BLaER1 treated with 17β-estradiol and CSF1 and Interleukin-3, amounts not matched to agents 10 nM and 100 nM (cell line): ENCODE data around the gene ADAM12.

Source experiments
- H3K27ac ChIP-seq, 11 experiments: shearing (Covaris generic); formaldehyde crosslinking; 2 replicates each; pipeline ENCODE4 v1.8.1; 2022
- H3K27me3 ChIP-seq, 11 experiments: shearing (Covaris generic); formaldehyde crosslinking; 2 replicates each; pipeline ENCODE4 v1.8.1; 2022
- H3K36me3 ChIP-seq, 11 experiments: shearing (Covaris generic); formaldehyde crosslinking; 2 replicates each; pipeline ENCODE4 v1.8.1; 2022
- H3K4me1 ChIP-seq, 10 experiments: shearing (Covaris generic); formaldehyde crosslinking; 2 replicates each; pipeline ENCODE4 v1.8.1; 2022
- H3K4me2 ChIP-seq, 11 experiments: shearing (Covaris generic); formaldehyde crosslinking; 2 replicates each; pipeline ENCODE4 v1.8.1; 2022
- H3K4me3 ChIP-seq, 10 experiments: shearing (Covaris generic); formaldehyde crosslinking; 2 replicates each; pipeline ENCODE4 v1.8.1; 2022
- H3K9ac ChIP-seq, 11 experiments: shearing (Covaris generic); formaldehyde crosslinking; 2 replicates each; pipeline ENCODE4 v1.8.1; 2022
- H3K9me3 ChIP-seq, 11 experiments: shearing (Covaris generic); formaldehyde crosslinking; replicated peaks in 1 of 11; 2 replicates each; pipeline ENCODE4 v1.8.1; 2022
- H4K20me1 ChIP-seq, 11 experiments: shearing (Covaris generic); formaldehyde crosslinking; 2 replicates each; pipeline ENCODE4 v1.8.1; 2022
- Cebpa-rat ChIP-seq, 11 experiments: shearing (Covaris generic); IDR thresholded peaks; 2 replicates each; pipeline ENCODE4 v1.8.1; 2022

ADAM12 gene

GRCh38 chr10:126408953-126409641 lies 20.8 kb upstream of the ADAM12 start:
- Histone ChIP-seq H4K20me1 (no peaks in the 10 kb centered on the region), H3K4me1 (no peaks in the 10 kb centered on the region)

GRCh38 chr10:126407831-126408230 lies 19.6 kb upstream of the ADAM12 start:
- Histone ChIP-seq H3K27ac (no peak overlapping the region), H3K4me2 (no peak overlapping the region), H4K20me1 (no peaks in the 10 kb centered on the region), H3K9me3 (no peaks in the 10 kb centered on the region), H3K9ac (no peak overlapping the region), H3K4me3 (no peak overlapping the region), H3K36me3 (no peaks in the 10 kb centered on the region), H3K4me1 (no peaks in the 10 kb centered on the region), H3K27me3 (peaks cover 0 to 6% (median 0%) of the 10 kb centered on the region in 11 experiments; a peak in 3 of 22 replicates)
- TF ChIP-seq Cebpa-rat (IDR thresholded peaks at IDR 0.05), result no peak

More at GRCh38 chr10:126408953-126409641, 20.8 kb upstream of the ADAM12 start:
- Histone ChIP-seq H3K4me2 (no peak overlapping the region), H3K9me3 (no peaks in the 10 kb centered on the region), H3K9ac (no peak overlapping the region), H3K36me3 (no peaks in the 10 kb centered on the region), H3K4me3 (no peak overlapping the region), H3K27me3 (peaks cover 0 to 6% (median 0%) of the 10 kb centered on the region in 11 experiments; a peak in 3 of 22 replicates), H3K27ac (no peak overlapping the region)
- TF ChIP-seq Cebpa-rat (IDR thresholded peaks at IDR 0.05), result no peak

- Histone ChIP-seq H3K27me3 (peaks cover 0 to 6% (median 0%) of the 10 kb centered on the region in 11 experiments; a peak in 3 of 22 replicates), H3K9me3 (no peaks in the 10 kb centered on the region), H3K36me3 (no peaks in the 10 kb centered on the region), H3K27ac (no peak overlapping the region), H4K20me1 (no peaks in the 10 kb centered on the region), H3K9ac (no peak overlapping the region), H3K4me1 (no peaks in the 10 kb centered on the region), H3K4me2 (no peak overlapping the region), H3K4me3 (no peak overlapping the region)
- TF ChIP-seq Cebpa-rat (IDR thresholded peaks at IDR 0.05), result no peak
Measured at GRCh38 chr10:126405239-126405775, 17.0 kb upstream of the ADAM12 start.

- Histone ChIP-seq H3K4me3 (no peak overlapping the region), H3K9ac (no peak overlapping the region), H3K4me1 (no peaks in the 10 kb centered on the region), H3K4me2 (no peak overlapping the region), H3K27me3 (no peaks in the 10 kb centered on the region), H3K27ac (no peak overlapping the region), H3K36me3 (no peaks in the 10 kb centered on the region), H4K20me1 (no peaks in the 10 kb centered on the region), H3K9me3 (no peaks in the 10 kb centered on the region)
- TF ChIP-seq Cebpa-rat (IDR thresholded peaks at IDR 0.05), result no peak
Measured at GRCh38 chr10:126402721-126403695, 14.7 kb upstream of the ADAM12 start.

GRCh38 chr10:126400641-126401040 lies 12.4 kb upstream of the ADAM12 start:
- Histone ChIP-seq H3K9ac (no peak overlapping the region), H3K27me3 (no peaks in the 10 kb centered on the region), H3K4me2 (no peak overlapping the region), H3K27ac (no peak overlapping the region), H4K20me1 (no peaks in the 10 kb centered on the region), H3K36me3 (no peaks in the 10 kb centered on the region), H3K9me3 (0 out of 22 replicates have a peak, but pooled peaks cover 0 to 6% (median 0%) of the 10 kb centered on the region in 11 experiments), H3K4me1 (no peaks in the 10 kb centered on the region), H3K4me3 (no peak overlapping the region)
- no peak for TF ChIP-seq Cebpa-rat (IDR thresholded peaks at IDR 0.05)

GRCh38 chr10:126398924-126399323 lies 10.6 kb upstream of the ADAM12 start:
- H3K27ac ChIP-seq, result no peak overlapping the region
- no peaks in the 10 kb centered on the region for H3K4me1 ChIP-seq
- TF ChIP-seq Cebpa-rat (IDR thresholded peaks at IDR 0.05), result no peak

GRCh38 chr10:126398383-126398743 lies 10.1 kb upstream of the ADAM12 start:
- no peak overlapping the region for H3K9ac ChIP-seq
- H3K36me3 ChIP-seq, result no peaks in the 10 kb centered on the region
- no peak overlapping the region for H3K4me3 ChIP-seq
- no peaks in the 10 kb centered on the region for H4K20me1 ChIP-seq
- peaks cover 0 to 10% (median 4%) of the 10 kb centered on the region in 11 experiments; a peak in 6 of 22 replicates for H3K9me3 ChIP-seq
- no peak overlapping the region for H3K4me2 ChIP-seq
- H3K27ac ChIP-seq, result no peak overlapping the region
- peaks cover 0 to 5% (median 0%) of the 10 kb centered on the region in 11 experiments; a peak in 2 of 22 replicates for H3K27me3 ChIP-seq
- no peaks in the 10 kb centered on the region for H3K4me1 ChIP-seq
- TF ChIP-seq Cebpa-rat (IDR thresholded peaks at IDR 0.05), result no peak

More at GRCh38 chr10:126398924-126399323, 10.6 kb upstream of the ADAM12 start:
- Histone ChIP-seq H3K4me2 (no peak overlapping the region), H3K36me3 (no peaks in the 10 kb centered on the region), H3K9ac (no peak overlapping the region), H3K9me3 (peaks cover 0 to 10% (median 0%) of the 10 kb centered on the region in 11 experiments; a peak in 1 of 22 replicates), H4K20me1 (no peaks in the 10 kb centered on the region), H3K27me3 (peaks cover 0 to 5% (median 0%) of the 10 kb centered on the region in 11 experiments; a peak in 2 of 22 replicates), H3K4me3 (no peak overlapping the region)

- H3K27ac ChIP-seq, result no peak overlapping the region
- H4K20me1 ChIP-seq, result no peaks in the 10 kb centered on the region
Measured at GRCh38 chr10:126397640-126398382, 9.5 kb upstream of the ADAM12 start.

More at GRCh38 chr10:126397640-126398382, 9.5 kb upstream of the ADAM12 start:
- H3K4me1 ChIP-seq, result no peaks in the 10 kb centered on the region
- H3K4me3 ChIP-seq, result no peak overlapping the region
- no peak for TF ChIP-seq Cebpa-rat (IDR thresholded peaks at IDR 0.05)
- no peaks in the 10 kb centered on the region for H3K36me3 ChIP-seq
- peaks cover 0 to 5% (median 0%) of the 10 kb centered on the region in 11 experiments; a peak in 2 of 22 replicates for H3K27me3 ChIP-seq
- H3K9ac ChIP-seq, result no peak overlapping the region
- no peak overlapping the region for H3K4me2 ChIP-seq
- H3K9me3 ChIP-seq, result peaks cover 0 to 13% (median 7%) of the 10 kb centered on the region in 11 experiments; a peak in 8 of 22 replicates
